ENCODE results near the gene SMIM20.

DNA sequence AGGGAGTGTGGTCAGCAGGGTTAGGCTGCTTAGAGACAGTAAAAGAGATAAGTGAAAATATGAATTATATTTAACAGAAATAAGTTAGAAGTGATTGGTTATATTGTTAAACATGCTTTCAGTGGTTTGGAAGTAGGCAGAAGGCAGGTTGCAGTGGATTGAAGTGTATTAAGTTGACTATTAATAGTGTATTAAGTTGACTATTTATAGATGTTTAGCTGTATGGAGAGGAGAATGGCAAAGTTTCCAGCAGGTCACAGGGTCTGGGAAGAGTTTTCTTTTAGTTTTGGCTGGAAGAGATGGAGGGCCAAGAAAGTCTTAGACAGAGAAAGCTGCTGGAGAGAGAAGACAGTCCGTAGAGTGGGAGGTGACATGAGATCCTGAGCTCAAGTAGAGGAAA lies 7.9 kb downstream of the SMIM20 start:
- no peak for TF ChIP-seq POLR2A (IDR thresholded peaks at IDR 0.05)
- TF ChIP-seq, protein P1, sequence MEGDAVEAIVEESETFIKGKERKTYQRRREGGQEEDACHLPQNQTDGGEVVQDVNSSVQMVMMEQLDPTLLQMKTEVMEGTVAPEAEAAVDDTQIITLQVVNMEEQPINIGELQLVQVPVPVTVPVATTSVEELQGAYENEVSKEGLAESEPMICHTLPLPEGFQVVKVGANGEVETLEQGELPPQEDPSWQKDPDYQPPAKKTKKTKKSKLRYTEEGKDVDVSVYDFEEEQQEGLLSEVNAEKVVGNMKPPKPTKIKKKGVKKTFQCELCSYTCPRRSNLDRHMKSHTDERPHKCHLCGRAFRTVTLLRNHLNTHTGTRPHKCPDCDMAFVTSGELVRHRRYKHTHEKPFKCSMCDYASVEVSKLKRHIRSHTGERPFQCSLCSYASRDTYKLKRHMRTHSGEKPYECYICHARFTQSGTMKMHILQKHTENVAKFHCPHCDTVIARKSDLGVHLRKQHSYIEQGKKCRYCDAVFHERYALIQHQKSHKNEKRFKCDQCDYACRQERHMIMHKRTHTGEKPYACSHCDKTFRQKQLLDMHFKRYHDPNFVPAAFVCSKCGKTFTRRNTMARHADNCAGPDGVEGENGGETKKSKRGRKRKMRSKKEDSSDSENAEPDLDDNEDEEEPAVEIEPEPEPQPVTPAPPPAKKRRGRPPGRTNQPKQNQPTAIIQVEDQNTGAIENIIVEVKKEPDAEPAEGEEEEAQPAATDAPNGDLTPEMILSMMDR (IDR thresholded peaks at IDR 0.05 in 4 of 5, conservative IDR thresholded peaks at IDR 0.05 in 1 of 5) = no peak

Data from gastrocnemius medialis (tissue), 4 donors.